Activated CD8-positive, alpha-beta memory T cell treated with anti-CD3 and anti-CD28 coated beads, Interleukin-2, amount 50 U/mL, for 4 hours (primary cell): ENCODE measurements around the gene WDR48.

ENCODE experiments used
- DNase-seq: peaks from one replicate; pipeline ENCODE4 v3.0.0-alpha.2; 2020

The WDR48 gene

GRCh38 chr3:39103324-39103693 is 51.5 kb downstream of the WDR48 start:
- DNase-seq, result no peak

DNA sequence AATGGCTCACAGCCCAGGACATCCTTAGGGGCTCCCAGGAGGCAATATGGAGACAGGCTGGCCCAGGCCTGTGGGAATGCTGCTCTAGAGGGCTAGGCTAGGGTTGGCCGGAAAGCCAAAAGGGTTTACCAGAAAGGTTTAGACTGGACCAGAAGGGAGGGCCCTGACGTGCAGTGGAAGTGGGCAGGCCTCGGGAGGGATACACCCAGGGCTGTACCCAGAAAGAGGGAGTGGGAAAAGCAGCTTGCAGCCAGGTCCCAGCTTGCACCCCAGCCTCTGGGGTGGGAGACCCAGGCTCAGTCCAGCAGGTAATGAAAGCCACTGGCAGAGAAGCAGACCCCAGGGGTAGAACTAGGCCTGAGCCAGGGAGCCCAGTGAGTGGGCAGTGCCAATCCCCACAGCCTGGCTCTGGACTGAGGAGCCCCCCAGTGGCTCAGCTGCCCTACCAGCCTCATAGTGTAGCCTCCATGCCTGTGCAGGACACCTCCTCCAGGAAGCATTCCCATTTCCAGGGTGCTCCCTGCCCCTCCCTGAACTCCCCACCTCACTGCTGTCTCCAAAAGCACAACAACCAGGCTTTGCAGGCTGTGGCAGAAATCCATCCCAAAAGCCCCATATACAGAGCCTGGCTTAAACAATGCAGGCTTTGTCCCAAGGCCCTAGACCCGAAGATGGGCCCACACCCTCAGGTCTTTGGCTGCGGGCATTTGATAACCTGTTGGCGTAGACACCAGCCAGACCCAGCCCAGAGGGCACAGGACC is 52.2 kb downstream of the WDR48 start:
- no peak for DNase-seq

- peak; percentile 64 for DNase-seq
Observed at GRCh38 chr3:39104961-39105686, 53.3 kb downstream of the WDR48 start.

GRCh38 chr3:39105687-39106063 is 53.9 kb downstream of the WDR48 start:
- no peak for DNase-seq

DNA sequence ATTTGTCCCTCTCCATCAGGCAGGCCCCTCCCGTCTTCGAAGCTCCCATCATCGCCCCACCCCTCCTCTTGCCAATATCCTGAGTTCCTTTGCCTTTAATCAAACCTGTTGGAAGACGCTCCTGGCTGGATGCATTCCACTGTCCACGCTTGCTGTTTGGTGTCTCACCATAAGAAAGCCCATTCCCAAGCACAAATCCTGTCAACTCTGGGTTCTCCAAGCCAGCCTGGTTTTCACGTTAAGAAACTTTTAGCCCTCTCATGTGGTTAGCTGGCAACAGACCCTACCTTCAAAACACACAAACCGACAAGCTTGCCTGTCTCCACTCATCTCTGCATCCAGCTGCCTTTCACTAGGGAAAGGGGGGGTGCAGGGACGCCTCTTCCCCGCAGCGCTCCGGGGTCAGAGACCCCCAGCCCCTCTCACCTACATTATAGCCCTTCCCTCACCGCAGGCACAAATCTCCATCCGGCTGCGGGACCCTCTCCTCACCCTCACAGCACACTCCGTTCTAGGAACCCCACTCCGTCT is 54.5 kb downstream of the WDR48 start:
- DNase-seq, result no peak

DNA sequence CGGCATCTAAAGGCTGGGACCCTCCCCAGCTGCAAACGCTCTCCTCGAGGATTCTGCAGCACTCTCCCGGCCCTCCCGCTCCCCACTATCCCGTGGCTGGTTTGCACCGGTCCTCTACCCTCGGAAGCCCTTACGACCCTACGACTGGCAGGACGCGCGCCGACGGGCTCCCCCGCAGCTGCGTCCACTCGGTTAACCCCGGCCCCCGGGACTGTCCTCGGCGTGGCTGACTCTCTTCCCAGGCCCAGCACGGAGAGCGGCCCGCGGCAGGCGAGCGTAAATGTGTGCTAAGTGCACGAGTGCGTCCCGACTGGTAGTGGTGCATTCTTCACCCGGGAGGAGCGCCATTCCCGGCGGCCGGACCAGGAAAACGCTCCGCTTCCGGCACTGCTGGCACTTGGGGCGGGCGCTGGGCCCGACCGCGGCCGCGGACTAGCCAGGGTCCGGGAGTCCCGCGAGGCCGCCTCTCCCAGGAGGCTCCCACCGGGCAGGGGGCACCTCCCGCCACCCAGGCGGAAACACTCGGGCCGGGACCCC is 55.1 kb downstream of the WDR48 start:
- no peak for DNase-seq

- DNase-seq, result peak; percentile 69
Observed at GRCh38 chr3:39107388-39108199, 55.8 kb downstream of the WDR48 start, which contains the start of the genes GORASP1 and TTC21A. GORASP1 (minus strand) TSS chr3:39107627; CDS start chr3:39107541, 86 bp downstream. TTC21A (plus strand) TSS chr3:39107680; CDS start chr3:39107838, 158 bp downstream.

DNA sequence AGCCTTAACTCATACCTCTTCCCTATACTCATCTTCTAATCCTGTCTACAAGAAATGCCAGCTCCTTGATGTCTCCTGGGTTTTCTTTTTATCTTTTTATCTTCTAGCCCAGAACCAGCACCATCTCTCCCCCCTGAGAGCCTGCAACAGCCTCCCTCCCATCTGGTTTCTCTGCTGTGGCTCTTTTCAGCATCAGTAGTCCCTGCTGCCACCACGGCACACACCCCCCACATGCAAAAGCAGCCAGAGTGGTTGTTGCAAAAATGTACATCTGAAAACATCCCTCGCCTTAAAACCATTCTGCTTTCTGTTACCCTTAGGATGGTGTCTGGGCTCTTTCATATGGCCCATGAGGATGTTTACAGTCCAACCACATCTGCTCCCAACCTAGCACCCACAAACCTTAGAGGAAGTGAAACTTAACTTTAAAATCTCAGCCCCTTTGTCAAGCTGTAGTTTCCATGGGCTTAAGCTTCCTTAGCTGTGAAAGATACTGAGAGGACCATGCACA is 56.4 kb downstream of the WDR48 start:
- no peak for DNase-seq

GRCh38 chr3:39109086-39109485 is 57.3 kb downstream of the WDR48 start:
- DNase-seq, result no peak

DNA sequence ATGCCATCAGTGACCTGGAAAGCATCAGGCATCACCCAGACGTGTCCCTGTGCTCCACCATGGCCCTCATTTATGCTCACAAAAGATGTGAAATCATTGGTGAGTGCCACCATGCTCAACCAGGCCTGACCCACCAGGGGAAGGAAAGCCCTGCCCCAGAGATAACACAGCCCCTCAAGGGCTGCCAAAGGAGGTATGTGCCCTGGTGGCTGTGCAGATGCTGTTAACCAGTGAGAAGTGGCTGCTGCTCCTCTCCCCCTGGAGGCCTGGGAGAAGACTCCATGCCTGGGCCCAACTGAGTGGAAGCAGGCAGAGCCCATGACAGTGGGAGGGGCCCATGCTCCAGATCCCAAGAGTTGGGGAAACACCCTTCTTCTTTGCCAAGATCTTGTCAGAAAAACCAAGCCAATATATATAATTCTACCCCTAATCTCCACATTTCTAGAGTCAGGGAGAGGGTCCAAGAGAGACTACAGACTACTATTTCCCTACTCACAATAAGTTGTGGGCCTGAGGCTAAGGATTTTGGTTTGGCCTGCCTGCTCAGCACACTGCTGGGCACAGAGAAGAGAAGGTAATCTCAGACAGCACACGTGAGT is 58.3 kb downstream of the WDR48 start:
- no peak for DNase-seq

DNA sequence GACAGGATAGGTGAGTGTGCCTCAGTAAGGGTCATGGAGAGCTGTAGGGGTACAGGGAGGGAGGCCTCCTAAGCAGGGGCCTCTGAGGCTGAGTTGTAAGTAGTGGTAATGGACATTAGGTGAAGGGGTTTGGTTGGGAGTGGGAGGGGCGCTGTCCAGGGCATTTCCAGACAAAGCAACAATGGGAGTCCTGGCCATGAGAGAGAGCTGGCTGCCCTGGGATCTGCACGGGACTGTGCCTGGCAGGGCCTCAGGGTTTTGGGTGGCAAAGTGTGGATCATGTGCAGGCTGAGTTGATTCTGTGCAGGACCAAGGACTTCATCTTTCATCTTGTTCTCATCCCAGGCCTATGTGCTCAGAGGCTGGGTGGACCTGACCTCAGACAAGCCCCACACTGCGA is 60.3 kb downstream of the WDR48 start:
- no peak for DNase-seq

GRCh38 chr3:39112535-39112934 is 60.7 kb downstream of the WDR48 start:
- DNase-seq, result no peak

DNA sequence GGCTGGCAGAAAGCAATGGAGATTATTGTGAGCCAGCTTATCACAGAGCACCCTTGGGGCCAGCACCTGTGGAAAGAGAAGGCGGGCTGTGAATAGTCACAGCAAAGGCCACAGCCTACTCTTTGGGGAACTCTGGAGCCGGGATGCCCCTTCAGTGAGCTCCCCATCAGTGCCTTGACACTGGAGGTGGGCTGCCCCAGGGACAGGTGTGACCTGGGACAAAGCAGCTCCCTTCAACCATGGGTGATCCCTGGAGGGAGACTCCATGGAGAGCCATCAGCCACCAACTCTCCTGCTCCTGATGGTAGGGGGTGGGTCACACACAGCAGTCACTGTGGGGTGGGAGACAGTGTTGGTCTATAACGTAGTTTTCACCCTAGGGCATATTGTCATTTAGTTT is 61.5 kb downstream of the WDR48 start:
- DNase-seq, result no peak

GRCh38 chr3:39114456-39114855 is 62.6 kb downstream of the WDR48 start:
- no peak for DNase-seq

DNA sequence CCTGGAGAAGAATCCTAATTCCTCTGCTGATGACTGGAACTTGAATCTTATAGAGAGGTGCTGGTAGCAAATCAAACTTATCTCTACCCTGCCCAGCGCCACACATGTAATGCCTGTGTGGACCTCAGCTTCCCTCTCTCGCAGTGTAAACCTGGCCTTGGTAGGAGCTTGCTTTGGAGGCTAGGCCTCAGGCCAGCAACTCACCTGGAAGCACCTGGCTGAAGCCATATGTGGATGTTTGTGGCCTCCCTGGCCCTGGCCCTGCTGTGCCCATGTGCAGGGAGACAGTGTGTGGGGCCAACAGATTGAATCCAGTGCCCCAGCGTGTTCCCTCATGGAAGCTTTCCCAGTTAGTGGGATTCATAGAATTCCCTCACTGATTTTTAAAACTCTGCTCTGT is 64.1 kb downstream of the WDR48 start:
- DNase-seq, result no peak

GRCh38 chr3:39118079-39118478 is 66.3 kb downstream of the WDR48 start:
- no peak for DNase-seq

DNA sequence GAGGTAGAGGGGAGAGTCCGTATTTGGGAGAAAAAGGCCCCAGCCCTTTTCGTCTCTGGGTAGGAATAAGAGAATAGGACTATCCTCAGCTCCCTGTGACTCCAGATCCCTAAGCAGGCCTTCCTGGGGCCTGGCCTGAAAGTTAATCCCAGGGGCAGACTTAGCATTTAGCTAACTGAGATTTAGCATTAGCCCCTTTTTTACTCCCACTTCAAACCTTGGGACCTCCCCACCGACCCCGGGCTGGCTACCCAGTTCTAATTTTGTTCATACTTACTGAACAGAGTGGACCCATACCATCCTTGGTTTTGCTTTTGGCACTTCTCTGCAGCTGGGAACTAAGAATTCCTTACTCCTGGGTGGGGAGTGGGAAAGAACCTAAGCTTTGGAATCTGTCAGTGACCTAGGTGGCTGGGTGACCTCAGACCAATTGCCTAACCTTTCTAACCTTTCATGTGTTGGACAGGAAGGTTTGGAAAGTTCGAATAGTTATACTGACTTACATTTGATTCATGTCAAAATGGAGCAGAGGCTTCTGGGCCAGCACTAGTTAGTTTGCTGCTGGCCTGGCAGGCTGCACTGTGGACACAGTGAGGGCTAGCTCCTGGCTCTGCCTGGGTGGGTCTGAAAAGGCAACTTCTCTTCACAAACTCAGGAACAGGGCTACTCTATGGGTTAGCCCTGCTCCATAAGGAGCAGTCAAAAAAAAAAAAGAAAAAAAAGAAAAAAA is 67.3 kb downstream of the WDR48 start:
- no peak for DNase-seq

DNA sequence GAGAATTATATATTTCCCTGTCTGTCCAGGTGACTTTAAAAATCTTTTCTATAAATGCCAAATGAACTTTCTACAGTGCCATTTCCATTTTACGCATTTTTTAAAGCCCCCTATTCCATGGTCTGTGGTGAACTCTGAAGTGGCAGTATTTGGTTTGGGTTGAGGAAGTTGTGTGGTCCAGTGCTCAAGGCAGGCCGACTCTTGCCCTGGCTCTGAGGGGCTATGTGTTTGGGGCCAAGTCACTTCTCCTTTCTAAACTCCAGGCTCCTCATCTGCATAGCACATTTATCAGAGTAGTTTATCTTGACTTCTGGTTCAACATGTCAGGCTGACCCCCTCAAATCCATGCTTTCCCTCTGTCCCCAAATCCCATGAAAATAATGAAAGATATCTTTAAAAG is 69.8 kb downstream of the WDR48 start:
- no peak for DNase-seq

DNA sequence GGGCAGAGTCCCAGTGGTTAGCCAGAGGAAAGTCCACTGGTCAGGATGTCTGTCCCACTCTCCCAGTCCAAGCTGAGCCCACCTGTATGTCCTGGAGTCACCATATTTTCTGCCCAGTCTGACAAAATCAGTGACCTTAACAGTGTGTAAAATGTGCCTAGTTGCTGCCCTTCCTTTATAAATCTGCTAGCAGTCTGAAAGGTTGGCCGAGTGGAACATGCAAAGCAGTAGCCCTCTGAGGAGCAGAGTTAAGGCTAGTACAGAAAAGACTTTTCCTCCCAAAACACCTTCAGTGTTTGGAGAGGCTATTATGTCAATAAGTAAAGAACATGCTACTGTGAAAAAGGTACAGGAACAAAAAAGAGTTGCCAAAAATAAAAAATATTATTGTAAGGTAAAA is 71.0 kb downstream of the WDR48 start:
- no peak for DNase-seq

- no peak for DNase-seq
Observed at GRCh38 chr3:39124876-39125840, 73.3 kb downstream of the WDR48 start.
